Caki2 (cell line): ENCODE results near the gene TSKU. TPM values are rescaled to one million over a fixed set of nuclear protein-coding genes. Genes with fewer than 3 reads are reported as not detected.

ENCODE experiments used
- total RNA-seq: library from RNA; depleted of rRNA; stranded (reverse); fragments of >200 nt; shearing (Covaris generic); gene quantifications from 2 replicates; pipeline ENCODE4 v1.2.3, GENCODE V29; 2014; ENCODE audit warnings: low replicate concordance; rRNA removed

TSKU gene
- total RNA-seq, 1 experiment from 2014 or later: 48.6 TPM

Other genes with a start within 250 kb of the TSKU start
- 0.46 and 1.3 TPM in 2 replicates for gene LRRC32, start 112.6 kb upstream of the TSKU start, total RNA-seq
- gene ACER3, start 77.6 kb downstream of the TSKU start, total RNA-seq: 1.2 and 5.7 TPM in 2 replicates